ENCODE data around the gene KCNQ1.

The KCNQ1 gene

GRCh38 chr11:2453436-2453835 is 8.6 kb downstream of the KCNQ1 start:
- H3K79me2 ChIP-seq (ENCODE audit: insufficient read depth, low read length), result no peaks in the 10 kb centered on the region
- no peaks in the 10 kb centered on the region for H4K20me1 ChIP-seq (ENCODE audit: insufficient read depth, low read length, poor library complexity, severe bottlenecking)
- H3K9me3 ChIP-seq (ENCODE audit: insufficient read depth, low read depth, low read length), result no peaks in the 10 kb centered on the region
- H3K9me2 ChIP-seq (replicated peaks; ENCODE audit: low read depth, low read length), result no peaks in the 10 kb centered on the region
- TF ChIP-seq CTCF (conservative IDR thresholded peaks at IDR 0.05; ENCODE audit: low read length), result no peak
- TF ChIP-seq EZH2phosphoT487 (IDR thresholded peaks at IDR 0.05; ENCODE audit: borderline replicate concordance), result no peak
- no peak overlapping the region for H2AFZ ChIP-seq (ENCODE audit: low read length)
- H3K4me2 ChIP-seq (ENCODE audit: low read depth, low read length, poor library complexity, severe bottlenecking), result no peak overlapping the region
- H3K9ac ChIP-seq (ENCODE audit: low read depth, low read length, poor library complexity, severe bottlenecking), result no peak overlapping the region
- H3K36me3 ChIP-seq (ENCODE audit: insufficient read depth, low read length), result no peaks in the 10 kb centered on the region
- no peaks in the 10 kb centered on the region for H3F3A ChIP-seq (ENCODE audit: low read depth)
- no peaks in the 10 kb centered on the region for H3K4me1 ChIP-seq (ENCODE audit: insufficient read depth, low read length, poor library complexity, severe bottlenecking)
- no peaks in the 10 kb centered on the region for H3K27me3 ChIP-seq (ENCODE audit: insufficient read depth, low read length, poor library complexity, severe bottlenecking)
- H3K4me3 ChIP-seq (ENCODE audit: low read length, poor library complexity, severe bottlenecking), result no peak overlapping the region

GRCh38 chr11:2458321-2458720 is 13.5 kb downstream of the KCNQ1 start:
- Histone ChIP-seq H3K4me3 (ENCODE audit: low read length, poor library complexity, severe bottlenecking) (no peak overlapping the region), H3K9me2 (replicated peaks; ENCODE audit: low read depth, low read length) (no peaks in the 10 kb centered on the region), H3K4me2 (ENCODE audit: low read depth, low read length, poor library complexity, severe bottlenecking) (no peak overlapping the region), H3K9me3 (ENCODE audit: insufficient read depth, low read depth, low read length) (no peaks in the 10 kb centered on the region), H3K36me3 (ENCODE audit: insufficient read depth, low read length) (no peaks in the 10 kb centered on the region), H3F3A (ENCODE audit: low read depth) (no peaks in the 10 kb centered on the region), H4K20me1 (ENCODE audit: insufficient read depth, low read length, poor library complexity, severe bottlenecking) (no peaks in the 10 kb centered on the region), H3K79me2 (ENCODE audit: insufficient read depth, low read length) (no peaks in the 10 kb centered on the region), H3K27me3 (ENCODE audit: insufficient read depth, low read length, poor library complexity, severe bottlenecking) (no peaks in the 10 kb centered on the region), H2AFZ (ENCODE audit: low read length) (no peak overlapping the region), H3K4me1 (ENCODE audit: insufficient read depth, low read length, poor library complexity, severe bottlenecking) (no peaks in the 10 kb centered on the region), H3K9ac (ENCODE audit: low read depth, low read length, poor library complexity, severe bottlenecking) (no peak overlapping the region)
- TF ChIP-seq CTCF (conservative IDR thresholded peaks at IDR 0.05; ENCODE audit: low read length), result no peak
- no peak for TF ChIP-seq EZH2phosphoT487 (IDR thresholded peaks at IDR 0.05; ENCODE audit: borderline replicate concordance)

DNA sequence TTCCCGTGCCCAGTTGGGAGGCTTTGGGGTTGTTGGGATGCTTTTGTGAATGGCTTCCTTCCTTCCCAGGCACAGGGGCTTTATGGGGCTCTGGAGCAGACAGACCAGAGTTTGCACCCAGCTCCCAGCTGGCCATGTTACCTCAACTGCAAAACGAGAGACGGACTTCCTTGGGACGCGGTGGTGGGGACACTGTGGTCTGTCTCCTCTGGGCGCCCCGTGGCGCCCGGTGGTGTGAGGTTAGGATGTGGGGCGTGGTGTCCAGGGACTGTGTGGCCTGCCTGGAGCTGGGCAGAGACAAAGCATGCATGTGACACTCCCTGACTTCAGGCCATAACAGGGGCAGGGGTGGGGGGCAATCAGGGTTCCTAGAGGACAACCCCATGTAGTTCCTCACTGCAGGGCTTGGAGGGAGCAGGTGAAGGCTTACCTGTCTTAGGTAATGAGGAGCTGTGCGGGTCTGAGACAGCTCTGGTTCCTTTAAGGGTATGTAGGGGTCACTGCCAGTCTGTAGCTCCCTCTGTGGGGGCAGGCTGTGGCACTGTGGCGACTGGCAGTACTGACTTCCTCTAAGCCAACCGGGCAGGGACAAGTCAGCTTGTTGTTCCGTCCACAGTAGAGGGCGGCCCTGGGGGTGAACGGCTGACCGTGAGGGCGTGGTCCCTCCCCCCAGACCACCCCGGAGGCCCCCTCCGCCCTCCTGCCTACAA is 14.4 kb downstream of the KCNQ1 start:
- Histone ChIP-seq H3K9me3 (ENCODE audit: insufficient read depth, low read depth, low read length) (no peaks in the 10 kb centered on the region), H2AFZ (ENCODE audit: low read length) (no peak overlapping the region), H3K4me1 (ENCODE audit: insufficient read depth, low read length, poor library complexity, severe bottlenecking) (no peaks in the 10 kb centered on the region), H3K4me3 (ENCODE audit: low read length, poor library complexity, severe bottlenecking) (no peak overlapping the region), H3K4me2 (ENCODE audit: low read depth, low read length, poor library complexity, severe bottlenecking) (no peak overlapping the region), H3K36me3 (ENCODE audit: insufficient read depth, low read length) (no peaks in the 10 kb centered on the region), H3K9ac (ENCODE audit: low read depth, low read length, poor library complexity, severe bottlenecking) (no peak overlapping the region), H3F3A (ENCODE audit: low read depth) (no peaks in the 10 kb centered on the region), H3K9me2 (replicated peaks; ENCODE audit: low read depth, low read length) (no peaks in the 10 kb centered on the region), H3K79me2 (ENCODE audit: insufficient read depth, low read length) (no peaks in the 10 kb centered on the region), H3K27me3 (ENCODE audit: insufficient read depth, low read length, poor library complexity, severe bottlenecking) (no peaks in the 10 kb centered on the region), H4K20me1 (ENCODE audit: insufficient read depth, low read length, poor library complexity, severe bottlenecking) (no peaks in the 10 kb centered on the region)
- TF ChIP-seq CTCF (conservative IDR thresholded peaks at IDR 0.05; ENCODE audit: low read length), result no peak
- no peak for TF ChIP-seq EZH2phosphoT487 (IDR thresholded peaks at IDR 0.05; ENCODE audit: borderline replicate concordance)

All from Loucy (cell line).